GM21786 (cell line): ENCODE results near the gene PKD1.

ENCODE experiments used
- ATAC-seq: cut with Tn5 transposase; IDR thresholded peaks from one replicate; pipeline ENCODE4 v1.9.1; 2021; ENCODE audit not compliant: unreplicated experiment

The PKD1 gene

GRCh38 chr16:2090777-2091546 is 44.7 kb downstream of the PKD1 start:
- no peak for ATAC-seq

- no peak for ATAC-seq
Measured at GRCh38 chr16:2090481-2090776, 45.3 kb downstream of the PKD1 start.

GRCh38 chr16:2089706-2090480 is 45.8 kb downstream of the PKD1 start:
- no peak for ATAC-seq

- ATAC-seq = no peak
Measured at GRCh38 chr16:2088759-2089358, 46.8 kb downstream of the PKD1 start.

GRCh38 chr16:2087748-2088631 is 47.7 kb downstream of the PKD1 start:
- no peak for ATAC-seq

- no peak for ATAC-seq
Measured at GRCh38 chr16:2086812-2087747, 48.6 kb downstream of the PKD1 start.

GRCh38 chr16:2086106-2086742 is 49.5 kb downstream of the PKD1 start:
- ATAC-seq = no peak

GRCh38 chr16:2085669-2086068 is 50.0 kb downstream of the PKD1 start:
- no peak for ATAC-seq

- no peak for ATAC-seq
Measured at GRCh38 chr16:2084895-2085625, 50.6 kb downstream of the PKD1 start.

- ATAC-seq = no peak
Measured at GRCh38 chr16:2083876-2084780, 51.6 kb downstream of the PKD1 start.

GRCh38 chr16:2083409-2083808 is 52.3 kb downstream of the PKD1 start:
- ATAC-seq = no peak

GRCh38 chr16:2082983-2083364 is 52.7 kb downstream of the PKD1 start:
- ATAC-seq = no peak

GRCh38 chr16:2082171-2082982 is 53.3 kb downstream of the PKD1 start:
- no peak for ATAC-seq

- no peak for ATAC-seq
Measured at GRCh38 chr16:2081201-2082084, 54.3 kb downstream of the PKD1 start.

- ATAC-seq = no peak
Measured at GRCh38 chr16:2079991-2080390, 55.7 kb downstream of the PKD1 start.

GRCh38 chr16:2079311-2079800 is 56.3 kb downstream of the PKD1 start:
- no peak for ATAC-seq
